Body of pancreas (tissue), 4 donors: ENCODE data around the gene ACVR1B. TPM values are rescaled to one million over a fixed set of nuclear protein-coding genes. Genes with fewer than 3 reads are reported as not detected.

Experiments
- ATAC-seq: fragments of 150-250 bp; one replicate; pipeline ENCODE4 v1.9.1; 2016
- DNase-seq, 4 donors: peaks; one replicate each; pipeline ENCODE4 v3.0.0-alpha.2; 2019
- H3K27ac ChIP-seq, 4 donors: fragments of 200-600 bp; sonication (generic); 1 replicate in 3 of 4; 2 replicates in 1 of 4; pipeline versions ENCODE4 v1.5.1 to v1.6.1; 2016 to 2019; ENCODE audit warnings: mild to moderate bottlenecking in 1 of 4, mixed read lengths in 1 of 4, moderate library complexity in 1 of 4
- H3K27me3 ChIP-seq, 2 donors: fragments of 200-600 bp; sonication (generic); one replicate each; pipeline ENCODE4 v1.6.0; 2016; ENCODE audit warnings: mild to moderate bottlenecking in 1 of 2
- H3K36me3 ChIP-seq, 2 donors: fragments of 200-600 bp; sonication (generic); replicated peaks in 1 of 2; 2 replicates each; pipeline ENCODE4 v1.5.1; 2016; ENCODE audit warnings: low read depth in 2 of 2; ENCODE audit not compliant: insufficient read depth in 1 of 2
- H3K4me1 ChIP-seq: fragments of 200-600 bp; sonication (generic); one replicate; pipeline ENCODE4 v1.6.0; 2016
- H3K4me3 ChIP-seq, 2 donors: fragments of 200-600 bp; sonication (generic); 1 replicate in 1 of 2; 2 replicates in 1 of 2; pipeline ENCODE4 v1.5.1; 2016 to 2019
- H3K9me3 ChIP-seq, 3 donors: fragments of 200-600 bp; sonication (generic); 1 replicate in 2 of 3; 2 replicates in 1 of 3; pipeline ENCODE4 v1.5.1; 2016
- CTCF ChIP-seq, 7 experiments: fragments of 450-650 bp in 4 of 7; fragments of 200-600 bp in 3 of 7; sonication (generic) in 3 of 7; IDR thresholded peaks; one replicate each; pipeline ENCODE4 v1.5.1; 2016 to 2019; ENCODE audit warnings: antibody characterized with exemption in 7 of 7
- POLR2A ChIP-seq, 3 donors: fragments of 450-650 bp; IDR thresholded peaks; one replicate each; pipeline ENCODE4 v1.6.1; 2016; ENCODE audit warnings: antibody characterized with exemption in 3 of 3, mild to moderate bottlenecking in 2 of 3
- WGBS, 2 donors: methylation state at CpG; one replicate each; pipeline ENCODE4 v1.1.5; 2017; 5-methylcytosine and 5-hydroxymethylcytosine counted together
- intact Hi-C: fragments of 100-400 bp; cut with DNase I; formaldehyde crosslinking; loops from one replicate; pipeline ENCODE4 v1.15.1; 2023
- total RNA-seq, 2 donors: library from RNA; depleted of rRNA; stranded (reverse); fragments of >200 nt; gene quantifications; one replicate each; pipeline ENCODE4 v1.1.0, GENCODE V29; 2016

The ACVR1B gene
- total RNA-seq, 2 donors from 2014 or later, result 19.8 to 21.8 TPM

GRCh38 chr12:51953089-51953488, 1.6 kb downstream of the ACVR1B start:
- no peak for ATAC-seq
- TF ChIP-seq CTCF (IDR thresholded peaks at IDR 0.05), result no peak
- TF ChIP-seq POLR2A (IDR thresholded peaks at IDR 0.05), result no peak
- Histone ChIP-seq H3K9me3 (no peaks in the 10 kb centered on the region), H3K4me3 (peak overlapping the region in 1 of 2 donors; percentile 96), H3K27ac (peak overlapping the region; percentile 86 to 98 (median 94)), H3K4me1 (peaks cover 52% of the 10 kb centered on the region), H3K36me3 (no peaks in the 10 kb centered on the region), H3K27me3 (no peaks in the 10 kb centered on the region)
- 14 to 21% methylated on average over 8 of the region's 8 CpGs for WGBS, 2 donors
- no peak for DNase-seq
- intact Hi-C loops, result no loop called here

- DNase-seq, result no peak
- Histone ChIP-seq H3K27me3 (no peaks in the 10 kb centered on the region), H3K27ac (peak overlapping the region; percentile 83 to 98 (median 94)), H3K36me3 (no peaks in the 10 kb centered on the region), H3K4me1 (peaks cover 60% of the 10 kb centered on the region), H3K4me3 (no peak overlapping the region), H3K9me3 (no peaks in the 10 kb centered on the region)
- ATAC-seq, result no peak
- intact Hi-C loops, result no loop called here
- 5 to 13% methylated on average over 4 of the region's 4 CpGs for WGBS, 2 donors
- TF ChIP-seq POLR2A (IDR thresholded peaks at IDR 0.05) (no peak), CTCF (IDR thresholded peaks at IDR 0.05) (no peak)
Measured at GRCh38 chr12:51953864-51954263, 2.4 kb downstream of the ACVR1B start.

DNA sequence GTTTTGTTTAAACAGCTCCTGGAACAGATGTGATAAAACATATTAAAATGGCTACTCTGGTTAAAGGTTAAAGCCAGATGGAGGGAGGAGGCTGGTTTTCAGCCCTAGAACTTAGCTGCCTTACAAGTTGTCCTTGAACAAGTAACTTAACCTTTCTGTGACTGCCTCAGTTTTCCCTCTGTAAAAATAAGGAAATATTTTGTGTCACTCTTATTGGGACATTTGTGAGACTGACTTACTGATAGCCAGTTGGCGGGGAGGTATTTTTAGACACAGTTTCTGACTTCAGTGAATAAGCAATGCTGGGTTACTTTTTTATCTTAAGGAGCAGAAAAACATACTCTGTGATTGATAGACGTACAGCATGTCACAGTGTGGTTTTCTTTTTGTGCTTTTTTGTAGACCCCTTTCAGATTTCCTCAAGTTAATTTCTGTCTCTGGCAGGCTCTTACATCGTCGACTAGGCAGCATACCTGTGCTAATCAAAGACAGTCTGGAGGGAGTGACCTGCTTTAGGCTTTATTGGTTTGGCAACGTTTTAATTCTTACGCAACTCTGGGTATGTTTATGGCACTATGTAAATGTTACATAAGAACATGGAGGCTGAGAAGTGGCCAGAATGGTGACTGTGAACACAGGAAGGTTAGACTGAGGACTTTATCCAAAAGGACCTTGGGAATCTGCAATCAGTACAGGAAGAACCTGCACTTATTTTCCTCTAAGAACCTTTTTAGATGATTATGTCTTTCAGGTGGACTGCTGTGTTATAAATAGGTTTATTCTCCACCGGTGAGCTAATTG, 3.3 kb downstream of the ACVR1B start:
- WGBS, 2 donors, result 8 to 9% methylated on average over 7 of the region's 7 CpGs
- Histone ChIP-seq H3K27me3 (no peaks in the 10 kb centered on the region), H3K4me1 (peaks cover 69% of the 10 kb centered on the region), H3K9me3 (no peaks in the 10 kb centered on the region), H3K27ac (peak overlapping the region; percentile 83 to 98 (median 94)), H3K4me3 (no peak overlapping the region), H3K36me3 (no peaks in the 10 kb centered on the region)
- intact Hi-C loops, result no loop called here
- ATAC-seq (peak; percentile 40), DNase-seq (peak in 3 of 4 donors; percentile 53 to 80 (median 68))
- TF ChIP-seq CTCF (IDR thresholded peaks at IDR 0.05), result no peak
- TF ChIP-seq POLR2A (IDR thresholded peaks at IDR 0.05), result peak in 2 of 3 donors; percentile 66 to 69

DNA sequence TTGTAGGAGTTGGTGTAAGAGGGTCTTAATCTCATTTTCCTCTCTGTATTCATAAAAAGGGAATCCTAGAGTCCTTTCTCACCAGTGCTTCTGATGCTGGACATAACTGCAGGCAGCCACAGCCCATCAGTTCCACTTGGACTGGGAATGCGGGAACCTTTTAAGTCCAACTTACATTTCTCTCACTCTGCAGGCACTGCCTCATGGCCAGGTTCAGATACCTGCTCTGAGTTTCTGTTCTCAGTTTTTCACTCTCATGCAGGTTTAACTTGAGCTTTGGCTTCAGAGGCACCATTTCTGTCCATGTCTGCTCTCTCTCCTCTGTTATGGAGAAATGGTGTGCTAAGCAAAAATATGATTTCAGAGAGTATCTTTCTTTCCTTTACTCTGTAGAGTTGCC, 4.2 kb downstream of the ACVR1B start:
- no peaks in the 10 kb centered on the region for H3K9me3 ChIP-seq
- H3K4me1 ChIP-seq, result peaks cover 78% of the 10 kb centered on the region
- WGBS, 2 donors, result 38 to 42% methylated on average over 1 of the region's 1 CpG
- ATAC-seq (no peak), DNase-seq (no peak)
- intact Hi-C loops, result no loop called here
- H3K4me3 ChIP-seq, result no peak overlapping the region
- no peaks in the 10 kb centered on the region for H3K27me3 ChIP-seq
- peak overlapping the region; percentile 83 to 98 (median 94) for H3K27ac ChIP-seq
- no peaks in the 10 kb centered on the region for H3K36me3 ChIP-seq
- TF ChIP-seq POLR2A (IDR thresholded peaks at IDR 0.05) (no peak), CTCF (IDR thresholded peaks at IDR 0.05) (no peak)

GRCh38 chr12:51958542-51958941, 7.0 kb downstream of the ACVR1B start:
- no peaks in the 10 kb centered on the region for H3K27me3 ChIP-seq
- no peaks in the 10 kb centered on the region for H3K9me3 ChIP-seq
- H3K36me3 ChIP-seq, result no peaks in the 10 kb centered on the region
- WGBS, 2 donors, result 94 to 97% methylated on average over 13 of the region's 13 CpGs
- no peak overlapping the region for H3K4me3 ChIP-seq
- peak overlapping the region in 3 of 4 donors; percentile 19 to 28 (median 25) for H3K27ac ChIP-seq
- peaks cover 91% of the 10 kb centered on the region for H3K4me1 ChIP-seq
- DNase-seq (no peak), ATAC-seq (no peak)
- intact Hi-C loops, result no loop called here
- TF ChIP-seq POLR2A (IDR thresholded peaks at IDR 0.05) (no peak), CTCF (IDR thresholded peaks at IDR 0.05) (no peak)
